Panc1 (cell line): ENCODE results near the gene ACTR6. TPM values are rescaled to one million over a fixed set of nuclear protein-coding genes. Genes with fewer than 3 reads are reported as not detected.

ENCODE experiments used
- ATAC-seq: fragments of 200-7000 bp; cut with Tn5 transposase; 2 replicates; pipeline ENCODE4 v1.9.1; 2020; ENCODE audit warnings: mild to moderate bottlenecking, moderate library complexity
- BruUV-seq: library from RNA; stranded (reverse); fragments of 400-500 nt; replicated peaks from 2 replicates; lab custom pipeline; 2021; lab: Mats Ljungman, UMichigan
- CTCF ChIA-PET: fragments of 300-600 bp; sonication (Branson Sonifier 250); formaldehyde crosslinking; loops from one replicate; lab custom pipeline; 2022; ENCODE audit warnings: antibody characterized with exemption; lab: Charles Lee
- POLR2A ChIA-PET: fragments of 300-600 bp; sonication (Branson Sonifier 250); formaldehyde crosslinking; loops from one replicate; lab custom pipeline; 2022; ENCODE audit warnings: antibody characterized with exemption; lab: Charles Lee
- DNase-seq: peaks from one replicate; pipeline ENCODE4 v3.0.0-alpha.2; 2010; ENCODE audit warnings: low read depth, low spot score
- H3K27ac ChIP-seq: 2 replicates; pipeline ENCODE4 v1.5.1; 2011; ENCODE audit warnings: mild to moderate bottlenecking, low read length, inconsistent platforms
- H3K27me3 ChIP-seq: fragments of 200-500 bp; sonication (Bioruptor generic); 2 replicates; pipeline ENCODE4 v1.6.0; 2014; ENCODE audit warnings: low read length, inconsistent platforms; ENCODE audit not compliant: control insufficient read depth, insufficient read depth
- H3K36me3 ChIP-seq: fragments of 200-500 bp; sonication (Bioruptor generic); 2 replicates; pipeline ENCODE4 v1.5.1; 2014; ENCODE audit warnings: inconsistent platforms, mild to moderate bottlenecking, low read length, moderate library complexity; ENCODE audit not compliant: control insufficient read depth, insufficient read depth
- H3K4me1 ChIP-seq: 2 replicates; pipeline ENCODE4 v1.5.1; 2011; ENCODE audit warnings: inconsistent platforms, mild to moderate bottlenecking, low read length, moderate library complexity; ENCODE audit not compliant: control insufficient read depth, insufficient read depth
- H3K4me3 ChIP-seq, 2 experiments: 2 replicates each; pipeline ENCODE4 v1.5.1; 2011 to 2012; ENCODE audit warnings: low read depth in 2 of 2, low read length in 2 of 2, mild to moderate bottlenecking in 2 of 2, inconsistent platforms in 1 of 2, moderate library complexity in 1 of 2
- H3K9me3 ChIP-seq: fragments of 200-500 bp; sonication (Bioruptor generic); 2 replicates; pipeline ENCODE4 v1.5.1; 2014; ENCODE audit warnings: low read depth, mild to moderate bottlenecking, inconsistent platforms, low read length, moderate library complexity; ENCODE audit not compliant: control insufficient read depth, insufficient read depth
- CTCF ChIP-seq: fragments of 450-650 bp; IDR thresholded peaks from 2 replicates; pipeline ENCODE4 v1.5.1; 2017; ENCODE audit warnings: mild to moderate bottlenecking
- POLR2AphosphoS5 ChIP-seq: IDR thresholded peaks from 2 replicates; pipeline ENCODE4 v1.6.1; 2012; ENCODE audit warnings: mild to moderate bottlenecking, low read depth, low read length, moderate library complexity
- REST ChIP-seq, 2 experiments: IDR thresholded peaks; 2 replicates each; pipeline ENCODE4 v1.6.1; 2011 to 2012; ENCODE audit warnings: low read depth in 2 of 2, control low read depth in 1 of 2, low read length in 1 of 2, mild to moderate bottlenecking in 1 of 2, moderate library complexity in 1 of 2; ENCODE audit not compliant: insufficient read depth in 1 of 2
- SIN3A ChIP-seq: IDR thresholded peaks from 2 replicates; pipeline ENCODE4 v1.6.1; 2012; ENCODE audit warnings: low read depth, mild to moderate bottlenecking, low read length, moderate library complexity, borderline replicate concordance; ENCODE audit not compliant: insufficient read depth
- TCF7L2 ChIP-seq: IDR thresholded peaks from 2 replicates; pipeline ENCODE4 v1.6.1; 2011; ENCODE audit warnings: mild to moderate bottlenecking, low read depth, low read length, inconsistent platforms
- in situ Hi-C: cut with HindIII; loops from 2 replicates; pipeline ENCODE4 v1.10.0; 2016; ENCODE audit warnings: low sequenced_read_pairs, low pct_unique_long_range_greater_than_20kb
- intact Hi-C: fragments of 100-400 bp; cut with micrococcal nuclease; formaldehyde crosslinking; loops from one replicate; pipeline ENCODE4 v1.10.0; 2022; ENCODE audit not compliant: unreplicated experiment
- total RNA-seq: library from RNA; stranded (reverse); gene quantifications from one replicate; pipeline ENCODE4 v1.2.1, GENCODE V29; 2021; ENCODE audit not compliant: unreplicated experiment

ACTR6 gene
- total RNA-seq, 1 experiment from 2014 or later: 21.2 TPM

GRCh38 chr12:100158535-100158934, 42.1 kb upstream of the ACTR6 start:
- ATAC-seq: no peak
- intact Hi-C loops: no loop called here
- Histone ChIP-seq H3K27me3 (no peaks in the 10 kb centered on the region), H3K27ac (no peak overlapping the region), H3K4me3 (no peak overlapping the region), H3K4me1 (0 out of 2 replicates have a peak, but pooled peaks cover 2% of the 10 kb centered on the region), H3K9me3 (no peaks in the 10 kb centered on the region), H3K36me3 (no peaks in the 10 kb centered on the region)
- POLR2A ChIA-PET: no interaction called here
- CTCF ChIA-PET: no interaction called here
- TF ChIP-seq POLR2AphosphoS5 (no peak), CTCF (no peak), REST (IDR thresholded peaks at IDR 0.05; ENCODE audit: insufficient read depth in 1 of 2, low read depth in 2 of 2, low read length in 1 of 2) (no peak)
- BruUV-seq: no TSS peak
- in situ Hi-C loops: no loop called here
- DNase-seq: no peak

GRCh38 chr12:100159391-100160104, 41.1 kb upstream of the ACTR6 start:
- peaks cover 9% of the 10 kb centered on the region; the same call in 1 of the 2 replicates for H3K4me1 ChIP-seq
- intact Hi-C loops: no loop called here
- H3K36me3 ChIP-seq: no peaks in the 10 kb centered on the region
- in situ Hi-C loops: no loop called here
- ChIA-PET POLR2A (no interaction called here), CTCF (no interaction called here)
- BruUV-seq: no TSS peak
- no peaks in the 10 kb centered on the region for H3K27me3 ChIP-seq
- no peak overlapping the region for H3K27ac ChIP-seq
- no peaks in the 10 kb centered on the region for H3K9me3 ChIP-seq
- no peak overlapping the region for H3K4me3 ChIP-seq
- ATAC-seq: no peak
- TF ChIP-seq TCF7L2: no peak
- no peak for TF ChIP-seq POLR2AphosphoS5
- TF ChIP-seq SIN3A: no peak
- TF ChIP-seq CTCF: no peak
- no peak for TF ChIP-seq REST (IDR thresholded peaks at IDR 0.05; ENCODE audit: insufficient read depth in 1 of 2, low read depth in 2 of 2, low read length in 1 of 2)
- DNase-seq: no peak
